ENCODE data around the gene CERCAM. TPM values are rescaled to one million over a fixed set of nuclear protein-coding genes. Genes with fewer than 3 reads are reported as not detected.
A peak's percentile ranks its signal among the peaks of the same experiment; 100 is the strongest.

CERCAM gene
- total and polyA plus RNA-seq, 2 of the 13 experiments (the other 11 are each of a cell fraction or from before 2014, with no cell fraction given), result 9.0 to 17.1 TPM

GRCh38 chr9:128375865-128376264, 44.8 kb upstream of the CERCAM start:
- in situ Hi-C loops (cut with HindIII; ENCODE audit: extremely low pct_ligation_motif_present, low pct_unique_long_range_greater_than_20kb) (no loop called here), intact Hi-C loops (cut with micrococcal nuclease; ENCODE audit: unreplicated experiment) (no loop called here)
- ChIA-PET POLR2A (no interaction called here), CTCF (ENCODE audit: low intra/inter-chr PET ratio, low total read pairs) (no interaction called here)
- Histone ChIP-seq H2AFZ (ENCODE audit: low read length) (no peak overlapping the region), H3K9me3 (ENCODE audit: low read length) (no peaks in the 10 kb centered on the region), H3K36me3 (replicated peaks in 1 of 2; ENCODE audit: control insufficient read depth in 1 of 2, insufficient read depth in 2 of 2, low read length in 2 of 2) (peaks cover 8 to 32% of the 10 kb centered on the region in 2 experiments; a peak in 4 of 5 replicates), H4K20me1 (ENCODE audit: insufficient read depth, low read length) (no peaks in the 10 kb centered on the region), H3K4me2 (ENCODE audit: low read depth, low read length) (no peak overlapping the region), H3K79me2 (ENCODE audit: insufficient read depth, low read length) (peaks cover 41% of the 10 kb centered on the region), H3K27me3 (ENCODE audit: control insufficient read depth in 1 of 2, insufficient read depth in 2 of 2, low read length in 2 of 2) (peaks cover 0 to 3% of the 10 kb centered on the region in 2 experiments; a peak in 1 of 5 replicates), H3K27ac (ENCODE audit: extremely low read length, insufficient read depth, low read length) (no peak overlapping the region), H3K9ac (ENCODE audit: insufficient read depth, low read depth, low read length) (no peak overlapping the region), H3K4me1 (ENCODE audit: insufficient read depth, low read length) (peaks cover 15% of the 10 kb centered on the region), H3K4me3 (replicated peaks in 1 of 3; ENCODE audit: insufficient read depth in 1 of 3, low read depth in 2 of 3, low read length in 3 of 3) (no peak overlapping the region)
- no peak for ATAC-seq
- WGBS (ENCODE audit: low lambda C conversion rate), result 93% methylated on average over 5 of the region's 5 CpGs
- DNase-seq (ENCODE audit: low spot score), result no peak
- no peak for FAIRE-seq
- no TSS peak for BruUV-seq (replicated peaks)
- TF ChIP-seq MAFF (IDR thresholded peaks at IDR 0.05; ENCODE audit: low read depth, low read length) (peak; percentile 50; the same call in 1 of the 2 replicates), MAFK (conservative IDR thresholded peaks at IDR 0.05 in 1 of 2, IDR thresholded peaks at IDR 0.05 in 1 of 2; ENCODE audit: low read length in 2 of 2) (peak; percentile 55 to 74), ZMYM4 (CRISPR knock-in tag; IDR thresholded peaks at IDR 0.05) (no peak)

- H3K27ac ChIP-seq (ENCODE audit: extremely low read length, insufficient read depth, low read length), result no peak overlapping the region
- ChIA-PET CTCF (ENCODE audit: low intra/inter-chr PET ratio, low total read pairs) (no interaction called here), POLR2A (interaction anchor here (1.5 kb wide), 1 partner anchor 10 kb away, joined by 3 read pairs; no protein-coding TSS in a partner anchor)
- no peak overlapping the region for H2AFZ ChIP-seq (ENCODE audit: low read length)
- no peak overlapping the region for H3K9ac ChIP-seq (ENCODE audit: insufficient read depth, low read depth, low read length)
- no peaks in the 10 kb centered on the region for H3K4me1 ChIP-seq (ENCODE audit: insufficient read depth, low read length)
- no peaks in the 10 kb centered on the region for H3K79me2 ChIP-seq (ENCODE audit: insufficient read depth, low read length)
- no peak overlapping the region for H3K4me3 ChIP-seq (replicated peaks in 1 of 3; ENCODE audit: insufficient read depth in 1 of 3, low read depth in 2 of 3, low read length in 3 of 3)
- in situ Hi-C loops (cut with HindIII; ENCODE audit: extremely low pct_ligation_motif_present, low pct_unique_long_range_greater_than_20kb), result no loop called here
- 95% methylated on average over 6 of the region's 6 CpGs for WGBS (ENCODE audit: low lambda C conversion rate)
- ATAC-seq (no peak), FAIRE-seq (no peak), DNase-seq (ENCODE audit: low spot score) (no peak)
- intact Hi-C loops (cut with micrococcal nuclease; ENCODE audit: unreplicated experiment), result no loop called here
- BruUV-seq (replicated peaks), result no TSS peak
- no peaks in the 10 kb centered on the region for H3K9me3 ChIP-seq (ENCODE audit: low read length)
- H3K36me3 ChIP-seq (replicated peaks in 1 of 2; ENCODE audit: control insufficient read depth in 1 of 2, insufficient read depth in 2 of 2, low read length in 2 of 2), result peaks cover 19 to 53% of the 10 kb centered on the region in 2 experiments; a peak in 4 of 5 replicates
- no peaks in the 10 kb centered on the region; the same call in 1 of the 2 replicates for H4K20me1 ChIP-seq (ENCODE audit: insufficient read depth, low read length)
- H3K4me2 ChIP-seq (ENCODE audit: low read depth, low read length), result no peak overlapping the region
- H3K27me3 ChIP-seq (ENCODE audit: control insufficient read depth in 1 of 2, insufficient read depth in 2 of 2, low read length in 2 of 2), result no peaks in the 10 kb centered on the region
- TF ChIP-seq NR0B2 (CRISPR knock-in tag; IDR thresholded peaks at IDR 0.05), result no peak
- no peak for TF ChIP-seq GATA4 (IDR thresholded peaks at IDR 0.05; ENCODE audit: borderline replicate concordance, low read depth)
- TF ChIP-seq ZNF407 (CRISPR knock-in tag; IDR thresholded peaks at IDR 0.05; ENCODE audit: not compliant biosample characterization), result no peak
These were observed 38.4 kb upstream of the CERCAM start for GRCh38 chr9:128382261-128382660.

Measured in HepG2 (cell line).